Stimulated activated CD8-positive, alpha-beta memory T cell treated with anti-CD3 and anti-CD28 coated beads, Interleukin-2, amount 100 ng/mL, for 48 hours (primary cell): Measurements from ENCODE around the gene PRR7.

ENCODE experiments used
- DNase-seq, 2 donors: peaks; one replicate each; pipeline ENCODE4 v3.0.0-alpha.2; 2020; ENCODE audit warnings: low read depth in 2 of 2

Gene PRR7

DNA sequence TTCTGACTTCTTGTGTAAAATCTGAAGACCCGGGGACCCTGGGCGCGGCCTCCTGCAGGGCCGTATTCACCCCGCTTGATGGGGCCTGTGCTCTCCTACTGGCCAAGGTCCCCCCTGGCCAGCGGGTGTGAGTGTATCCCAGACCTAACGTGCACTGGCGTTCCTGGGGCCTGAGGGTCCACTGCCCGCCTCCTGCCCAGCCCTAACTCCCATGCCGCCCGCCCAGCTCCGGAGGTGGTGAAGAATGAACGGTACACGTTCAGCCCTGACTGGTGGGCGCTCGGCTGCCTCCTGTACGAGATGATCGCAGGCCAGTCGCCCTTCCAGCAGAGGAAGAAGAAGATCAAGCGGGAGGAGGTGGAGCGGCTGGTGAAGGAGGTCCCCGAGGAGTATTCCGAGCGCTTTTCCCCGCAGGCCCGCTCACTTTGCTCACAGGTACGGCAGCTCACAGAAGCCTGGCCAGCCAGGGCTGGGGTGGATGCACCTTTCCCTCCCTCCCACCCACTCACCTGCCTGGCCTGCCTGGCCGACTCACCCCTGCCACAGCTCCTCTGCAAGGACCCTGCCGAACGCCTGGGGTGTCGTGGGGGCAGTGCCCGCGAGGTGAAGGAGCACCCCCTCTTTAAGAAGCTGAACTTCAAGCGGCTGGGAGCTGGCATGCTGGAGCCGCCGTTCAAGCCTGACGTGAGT, 10.6 kb upstream of the PRR7 start:
- no peak for DNase-seq

DNA sequence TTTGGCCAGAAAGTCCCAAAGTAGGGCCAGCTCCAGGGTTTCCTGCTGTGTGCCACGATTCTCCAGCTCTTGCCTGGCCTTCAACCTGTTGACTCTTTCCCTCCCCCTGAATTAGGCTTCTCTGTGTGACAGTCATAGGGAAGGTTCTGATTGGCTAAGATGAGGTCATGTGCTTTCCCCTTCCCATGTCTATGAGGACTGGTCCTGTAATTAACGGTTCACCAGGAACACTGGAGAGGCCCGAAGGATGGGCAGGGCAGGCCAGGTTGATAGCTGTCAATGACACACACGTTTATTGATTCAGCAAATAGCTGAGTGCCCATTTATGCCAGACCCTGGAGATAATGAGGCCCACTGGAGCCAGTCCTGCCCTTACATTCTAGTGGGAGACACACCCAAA, 9.0 kb upstream of the PRR7 start:
- no peak for DNase-seq

DNA sequence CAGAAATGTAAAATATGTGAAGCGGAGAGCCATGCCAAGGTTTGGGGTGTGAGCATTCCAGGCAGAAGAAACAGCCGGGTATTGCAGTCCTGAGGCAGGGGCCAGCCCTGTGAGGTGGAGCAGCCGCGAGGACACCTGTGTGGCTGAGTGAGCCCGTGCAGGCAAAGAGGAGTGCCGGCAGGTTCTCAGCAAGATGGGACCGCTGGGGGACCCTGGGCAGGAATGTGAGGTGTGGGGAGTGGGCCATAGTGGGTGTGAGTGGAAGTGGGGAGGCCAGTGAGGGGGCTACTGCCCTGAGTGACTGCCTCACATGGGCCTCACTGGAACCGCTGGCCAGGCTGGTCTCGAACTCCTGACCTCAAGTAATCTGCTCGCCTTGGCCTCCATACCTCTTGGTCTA, 8.1 kb upstream of the PRR7 start:
- DNase-seq, result no peak

DNA sequence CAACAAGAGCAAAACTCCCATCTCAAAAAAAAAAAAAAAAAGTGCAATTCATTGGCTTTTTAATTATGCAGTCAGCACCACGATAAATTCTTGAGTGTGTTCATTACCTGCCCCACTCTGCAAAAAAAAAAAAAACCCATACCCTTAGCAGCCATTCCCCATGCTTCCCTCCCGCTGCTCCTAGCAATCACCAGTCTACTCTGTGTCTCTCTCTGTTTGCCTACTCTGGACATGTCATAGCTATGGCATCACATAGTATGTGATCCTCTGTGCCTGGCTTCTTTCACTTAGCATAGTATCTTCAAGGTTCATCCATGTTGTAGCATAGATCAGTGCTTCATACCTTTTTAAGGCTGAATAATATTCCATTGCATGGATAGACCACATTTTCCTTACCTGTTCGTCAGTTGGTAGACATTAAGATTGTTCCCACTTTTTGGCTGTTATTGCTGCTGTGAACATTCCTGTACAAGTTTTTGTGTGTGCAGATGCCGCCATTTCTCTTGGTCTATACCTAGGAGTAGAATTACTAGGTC, 7.0 kb upstream of the PRR7 start:
- no peak for DNase-seq

DNA sequence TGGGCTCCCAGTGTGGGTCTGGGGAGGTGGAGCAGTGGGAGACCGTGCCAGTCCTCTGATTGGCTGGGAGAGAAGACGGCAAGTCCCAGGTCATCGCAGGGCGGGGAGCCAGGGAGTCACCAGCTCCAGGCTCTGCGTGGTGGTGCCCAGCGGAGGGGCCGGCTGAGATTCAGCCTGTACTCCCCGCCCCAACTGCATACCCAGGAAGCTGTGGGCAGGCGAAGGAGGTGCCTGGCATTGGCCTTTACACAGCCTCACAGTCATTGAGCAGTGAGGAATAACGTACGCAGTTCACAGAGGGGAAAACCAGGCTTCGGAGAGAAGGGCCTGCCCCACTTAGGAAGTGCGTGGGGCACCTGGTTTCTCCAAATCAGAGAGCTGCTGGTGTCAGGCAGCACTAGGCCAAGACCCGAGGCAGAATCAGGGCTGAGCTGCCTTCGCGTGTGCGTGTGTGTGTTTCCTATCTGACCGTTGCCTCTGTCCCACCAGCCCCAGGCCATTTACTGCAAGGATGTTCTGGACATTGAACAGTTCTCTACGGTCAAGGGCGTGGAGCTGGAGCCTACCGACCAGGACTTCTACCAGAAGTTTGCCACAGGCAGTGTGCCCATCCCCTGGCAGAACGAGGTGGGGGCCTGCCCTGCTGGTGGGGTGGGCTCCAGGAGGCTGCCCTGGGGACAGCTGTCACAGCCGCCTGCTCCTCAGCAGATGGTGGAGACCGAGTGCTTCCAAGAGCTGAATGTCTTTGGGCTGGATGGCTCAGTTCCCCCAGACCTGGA, 6.2 kb upstream of the PRR7 start:
- no peak for DNase-seq

DNA sequence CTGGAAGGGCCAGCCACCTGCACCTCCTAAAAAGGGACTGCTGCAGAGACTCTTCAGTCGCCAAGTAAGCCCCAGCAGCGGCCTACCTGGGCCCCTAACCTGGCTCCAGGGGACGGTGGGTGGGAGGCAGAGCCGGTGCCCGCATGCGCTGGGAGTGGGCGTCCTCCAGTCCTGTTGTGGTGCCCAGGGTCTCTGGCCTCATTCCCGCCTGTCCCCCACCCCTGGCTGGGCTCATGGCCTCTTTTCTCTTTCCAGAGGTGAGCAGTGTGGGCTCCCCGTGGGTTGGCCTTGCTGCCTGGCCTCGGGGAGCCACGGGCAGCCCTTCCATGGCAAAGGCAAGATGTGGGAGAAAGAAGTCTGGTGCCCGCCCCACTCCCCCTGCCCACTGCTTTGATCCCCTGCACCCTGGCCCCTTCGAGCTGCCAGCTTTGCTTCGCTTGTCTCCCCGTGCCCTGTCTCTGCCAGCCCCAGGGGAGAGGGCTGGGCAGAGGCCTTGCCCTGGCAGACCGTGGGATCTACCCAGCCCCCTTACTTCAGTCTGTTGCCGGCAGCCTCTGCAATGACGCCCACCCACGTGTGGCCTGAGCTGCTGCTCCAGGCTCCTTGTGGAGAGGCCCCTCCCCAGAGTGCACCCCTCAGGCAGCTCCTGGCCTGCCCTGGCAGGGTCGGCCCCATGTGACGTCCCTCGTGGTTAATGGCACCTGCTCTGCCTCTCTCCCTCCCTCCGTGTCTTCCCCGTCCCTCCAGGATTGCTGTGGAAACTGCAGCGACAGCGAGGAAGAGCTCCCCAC, 5.4 kb upstream of the PRR7 start:
- DNase-seq, result no peak

DNA sequence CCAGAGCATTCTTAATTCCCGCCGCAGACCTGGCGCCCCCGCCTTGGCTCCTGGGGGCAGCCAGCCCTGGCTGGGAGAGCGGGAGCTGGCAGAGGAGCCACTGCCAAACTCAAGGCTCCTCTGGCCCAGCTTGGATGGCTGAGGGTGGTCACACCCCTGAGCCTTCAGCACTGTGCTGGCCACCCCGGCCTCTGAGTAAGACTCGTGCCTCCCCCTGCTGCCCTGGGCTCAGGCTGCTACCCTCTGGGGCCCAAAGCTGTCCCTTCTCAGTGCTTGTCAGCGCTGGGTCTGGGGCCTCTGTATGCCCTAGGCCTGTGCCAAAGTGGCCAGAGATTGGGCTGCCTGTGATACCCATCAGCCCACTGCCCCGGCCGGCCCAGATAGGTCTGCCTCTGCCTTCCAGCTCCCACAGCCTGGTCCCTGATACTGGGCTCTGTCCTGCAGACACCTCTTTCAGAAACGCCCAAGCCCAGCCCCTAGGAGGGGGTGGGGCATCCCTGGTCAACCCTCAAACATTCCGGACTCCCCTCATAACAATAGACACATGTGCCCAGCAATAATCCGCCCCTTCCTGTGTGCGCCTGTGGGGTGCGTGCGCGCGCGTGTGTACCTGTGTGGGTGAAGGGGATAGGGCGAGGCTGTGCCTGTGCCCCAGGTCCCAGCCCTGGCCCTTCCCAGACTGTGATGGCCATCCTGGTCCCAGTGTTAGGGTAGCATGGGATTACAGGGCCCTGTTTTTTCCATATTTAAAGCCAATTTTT, 4.4 kb upstream of the PRR7 start:
- no peak for DNase-seq

DNA sequence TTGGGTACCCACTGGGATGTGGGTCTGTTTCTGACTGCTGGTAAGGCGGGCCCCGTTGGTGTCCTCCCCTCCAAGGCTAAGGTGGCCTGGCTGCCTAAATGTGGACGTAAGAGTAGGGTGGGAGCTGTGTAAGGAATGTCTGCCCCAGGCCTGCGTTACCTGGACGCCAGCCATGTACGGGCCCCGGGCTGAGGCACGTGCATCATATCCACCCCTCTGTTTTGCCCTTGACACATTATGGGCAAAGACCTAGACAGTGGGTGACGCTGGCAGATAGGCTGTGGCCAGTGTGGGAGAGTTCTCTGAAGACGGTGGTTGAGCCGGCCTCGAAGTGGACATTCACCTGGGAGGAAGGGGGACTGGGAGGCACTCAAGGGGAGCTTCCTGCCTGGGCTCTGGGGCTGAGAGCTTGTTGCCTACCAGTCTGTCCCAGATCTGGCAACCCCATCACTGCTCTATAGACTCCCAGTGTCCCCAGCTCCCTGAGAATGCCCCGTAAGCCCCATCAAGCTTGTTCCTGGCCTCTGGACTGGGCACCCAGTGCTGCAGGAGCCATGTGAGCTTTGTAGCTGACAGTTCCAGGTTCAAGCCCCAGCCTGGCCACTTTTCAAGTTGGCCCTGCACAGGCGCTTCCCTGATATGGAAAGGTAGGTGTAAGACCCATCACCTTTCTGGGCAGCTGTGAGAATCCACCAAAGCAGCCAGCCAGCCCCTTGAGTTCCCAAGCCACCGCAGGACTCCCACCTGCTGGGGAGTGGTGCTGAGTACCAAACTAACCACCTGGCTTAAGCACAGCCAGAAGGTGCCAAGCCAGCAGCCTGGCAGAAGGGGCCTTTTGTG, 3.2 kb upstream of the PRR7 start:
- DNase-seq, result no peak

DNA sequence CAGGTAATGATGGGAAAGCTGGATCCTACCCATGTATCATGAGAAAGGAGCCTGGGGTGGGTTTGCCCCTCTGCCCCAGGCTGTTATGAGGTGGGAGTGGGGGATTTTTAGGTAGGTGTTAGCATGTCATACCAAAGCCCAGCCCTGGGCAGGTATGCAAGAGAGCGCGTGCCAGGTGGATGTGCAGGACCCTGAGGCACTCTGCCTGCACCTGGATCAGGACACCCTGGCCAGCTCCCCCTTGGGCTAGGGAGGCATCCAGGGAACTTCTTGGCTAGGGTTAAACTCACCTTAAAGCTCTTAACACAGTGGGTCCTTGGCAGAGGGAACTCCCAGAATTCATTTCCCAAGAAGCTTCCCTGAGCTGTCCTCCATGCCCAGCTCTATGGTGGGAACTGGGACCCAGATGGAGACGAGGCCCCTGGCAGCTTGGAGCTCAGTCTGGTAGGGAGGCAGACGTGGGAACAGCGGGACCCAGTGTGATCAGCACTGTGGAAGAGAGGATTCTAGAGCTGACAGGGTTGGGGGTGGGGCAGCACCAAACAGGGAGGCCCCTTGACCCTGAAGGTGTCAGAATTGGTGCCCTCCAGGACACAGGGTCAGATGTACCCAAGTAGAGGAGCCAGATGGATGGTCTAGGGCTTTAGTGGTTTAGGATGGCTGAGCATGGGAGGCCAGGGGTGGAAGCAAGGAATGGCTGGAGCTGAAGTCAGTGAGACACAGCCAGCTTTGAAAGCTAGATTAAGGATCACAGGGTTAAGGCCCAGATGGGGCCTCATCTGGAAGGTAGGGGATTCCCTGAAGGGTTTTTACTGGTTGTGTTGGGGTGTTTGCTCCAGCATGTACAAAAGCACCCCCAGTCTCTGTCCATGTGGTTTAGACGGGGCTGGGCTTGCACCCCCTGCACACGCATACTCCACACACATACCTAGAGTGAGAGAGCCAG, 2.2 kb upstream of the PRR7 start:
- DNase-seq, result no peak

DNA sequence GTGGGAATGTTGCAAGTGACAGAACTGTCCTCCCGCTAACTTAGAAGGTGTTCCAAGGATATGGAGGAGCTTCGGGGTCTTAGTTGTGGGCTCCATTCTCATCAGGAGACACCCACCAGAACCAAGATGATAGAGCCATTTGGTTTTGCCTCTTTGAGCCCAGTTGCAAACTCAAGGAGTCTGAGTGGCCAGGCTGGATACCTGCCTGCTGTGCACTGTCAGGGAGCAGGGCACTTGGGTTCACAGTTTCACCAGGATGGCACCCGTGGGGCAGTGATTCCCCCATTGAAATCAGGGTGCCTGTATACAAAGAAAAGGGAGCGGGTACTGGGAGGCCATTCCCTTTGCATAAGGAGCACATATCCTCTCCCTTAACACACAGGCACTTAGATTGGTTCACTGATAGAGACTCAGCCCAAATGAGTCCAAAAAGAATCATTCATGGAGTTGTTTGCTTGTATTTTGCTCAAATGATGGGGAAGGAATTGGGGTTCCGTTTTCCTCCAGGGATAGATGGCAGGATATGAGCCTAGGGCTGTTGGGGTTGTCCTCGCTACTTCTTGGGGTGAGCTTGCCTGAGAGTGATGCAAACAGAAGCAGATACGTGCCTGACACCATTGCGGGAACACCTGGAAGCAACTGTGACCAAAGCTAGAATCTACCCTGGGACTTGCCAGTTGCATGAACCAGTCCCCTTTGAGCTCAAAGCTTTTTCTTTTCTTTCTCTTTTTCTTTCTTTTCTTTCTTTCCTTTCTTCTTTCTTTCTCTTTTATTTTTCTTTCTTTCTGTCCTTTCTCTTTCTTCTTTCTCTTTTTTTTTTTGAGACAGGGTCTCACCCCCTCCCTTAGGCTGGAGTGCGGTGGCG, 1.3 kb upstream of the PRR7 start:
- no peak for DNase-seq

DNA sequence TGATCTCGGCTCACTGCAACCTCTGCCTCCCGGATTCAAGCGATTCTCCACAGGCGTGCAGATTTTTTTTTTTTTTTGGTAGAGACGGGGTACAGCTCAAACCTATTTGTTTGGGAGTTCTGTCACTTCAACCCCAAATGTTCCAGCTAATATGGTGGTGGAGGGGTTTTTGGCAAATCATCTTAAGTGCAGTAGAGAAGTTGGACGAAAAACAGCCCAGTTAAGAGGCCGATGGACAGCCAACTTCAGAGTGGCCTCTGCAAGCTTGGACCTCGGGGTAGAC, 756 bp upstream of the PRR7 start:
- DNase-seq, result no peak

DNA sequence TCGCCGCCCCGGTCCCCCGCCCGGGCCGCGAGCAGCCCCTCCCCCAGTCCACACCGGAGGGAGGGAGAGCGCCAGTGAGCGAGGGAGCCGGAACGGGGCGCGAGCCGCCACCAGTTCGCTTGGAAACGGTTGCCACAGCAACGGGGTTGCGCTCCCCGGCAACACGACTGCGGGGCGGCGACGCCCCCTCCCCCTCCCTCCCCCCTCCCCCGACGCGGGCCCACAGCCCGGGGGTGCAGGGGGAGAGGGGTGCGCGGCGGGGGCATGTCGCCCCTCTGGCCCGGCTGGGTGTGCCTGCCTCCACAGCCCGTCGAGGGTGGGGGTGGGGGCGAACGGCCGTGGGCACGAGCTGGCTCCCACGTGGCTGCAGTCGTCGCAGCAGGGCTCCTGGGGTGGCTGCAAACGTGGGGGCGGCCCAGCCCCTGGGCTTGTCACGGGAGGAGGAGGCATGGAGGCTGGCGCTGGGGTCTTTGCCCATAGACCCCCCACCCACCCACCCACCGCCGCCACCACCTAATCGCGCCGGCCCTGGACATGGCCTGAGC, 524 bp downstream of the PRR7 start:
- DNase-seq, result peak in 1 of 2 donors; percentile 51

DNA sequence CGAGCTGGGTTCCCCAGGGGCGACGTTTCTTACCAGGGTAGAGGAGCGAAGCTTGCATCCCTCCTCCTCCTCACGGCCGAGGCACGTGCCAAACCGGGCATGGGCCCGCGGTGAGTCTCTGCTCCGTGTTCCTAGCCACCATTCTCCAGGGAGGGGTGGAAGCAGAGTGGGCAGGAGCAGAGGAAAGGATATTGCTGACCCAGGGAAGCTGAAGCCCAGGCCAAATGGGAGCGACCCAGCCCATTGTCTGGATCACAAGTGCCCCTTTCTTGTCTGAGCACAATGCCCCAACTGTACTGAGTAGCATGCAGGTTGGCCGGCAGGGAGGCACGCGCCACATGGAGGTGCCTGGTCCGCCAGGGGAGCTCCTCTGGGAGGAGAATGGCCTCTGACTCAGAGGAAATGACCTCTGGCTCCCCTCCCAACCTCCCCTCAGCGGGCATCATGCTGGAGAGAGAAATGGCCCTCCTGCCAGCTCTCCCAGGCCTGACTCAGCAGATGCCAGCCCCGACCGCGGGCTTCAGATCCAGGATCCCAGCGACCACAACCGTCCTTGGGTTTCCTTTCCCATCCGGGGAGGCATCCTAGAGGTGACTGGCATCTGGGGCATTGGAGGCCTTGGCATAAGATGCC, 1.1 kb downstream of the PRR7 start:
- DNase-seq, result no peak

DNA sequence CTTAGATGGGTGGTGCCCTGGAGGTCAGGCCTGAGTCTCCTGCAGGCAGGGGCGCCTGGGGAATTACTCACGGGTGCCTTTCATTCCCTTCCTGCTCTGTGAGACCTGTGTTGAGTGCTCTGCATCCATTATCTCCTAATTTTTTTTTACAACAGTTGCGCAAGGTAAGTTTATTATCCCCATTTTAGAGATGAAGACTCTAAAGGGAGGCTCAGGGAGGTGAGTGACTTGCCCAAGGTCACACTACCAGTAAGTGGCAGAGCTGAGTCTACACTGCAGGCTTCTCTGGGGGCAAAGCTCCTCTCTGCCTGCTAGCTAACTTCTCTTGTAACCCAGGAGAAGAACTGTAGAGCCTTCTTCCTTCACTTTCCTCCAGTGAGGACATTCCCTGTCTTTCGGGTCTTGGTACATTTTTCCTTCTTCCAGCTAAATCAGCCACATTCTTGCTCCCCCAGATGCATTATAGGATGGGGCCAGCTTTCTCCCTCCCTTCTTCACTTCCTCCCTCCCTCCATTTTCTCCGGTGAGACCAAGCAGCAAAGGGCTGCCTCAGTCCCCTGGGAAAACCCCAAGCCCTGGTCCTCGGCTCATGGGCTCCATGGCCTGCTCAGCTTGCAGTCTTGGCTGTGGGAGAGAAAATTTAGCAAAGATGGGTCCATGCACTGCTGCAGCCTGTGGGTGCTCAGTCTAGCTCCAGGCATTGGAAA, 1.8 kb downstream of the PRR7 start:
- DNase-seq, result no peak

DNA sequence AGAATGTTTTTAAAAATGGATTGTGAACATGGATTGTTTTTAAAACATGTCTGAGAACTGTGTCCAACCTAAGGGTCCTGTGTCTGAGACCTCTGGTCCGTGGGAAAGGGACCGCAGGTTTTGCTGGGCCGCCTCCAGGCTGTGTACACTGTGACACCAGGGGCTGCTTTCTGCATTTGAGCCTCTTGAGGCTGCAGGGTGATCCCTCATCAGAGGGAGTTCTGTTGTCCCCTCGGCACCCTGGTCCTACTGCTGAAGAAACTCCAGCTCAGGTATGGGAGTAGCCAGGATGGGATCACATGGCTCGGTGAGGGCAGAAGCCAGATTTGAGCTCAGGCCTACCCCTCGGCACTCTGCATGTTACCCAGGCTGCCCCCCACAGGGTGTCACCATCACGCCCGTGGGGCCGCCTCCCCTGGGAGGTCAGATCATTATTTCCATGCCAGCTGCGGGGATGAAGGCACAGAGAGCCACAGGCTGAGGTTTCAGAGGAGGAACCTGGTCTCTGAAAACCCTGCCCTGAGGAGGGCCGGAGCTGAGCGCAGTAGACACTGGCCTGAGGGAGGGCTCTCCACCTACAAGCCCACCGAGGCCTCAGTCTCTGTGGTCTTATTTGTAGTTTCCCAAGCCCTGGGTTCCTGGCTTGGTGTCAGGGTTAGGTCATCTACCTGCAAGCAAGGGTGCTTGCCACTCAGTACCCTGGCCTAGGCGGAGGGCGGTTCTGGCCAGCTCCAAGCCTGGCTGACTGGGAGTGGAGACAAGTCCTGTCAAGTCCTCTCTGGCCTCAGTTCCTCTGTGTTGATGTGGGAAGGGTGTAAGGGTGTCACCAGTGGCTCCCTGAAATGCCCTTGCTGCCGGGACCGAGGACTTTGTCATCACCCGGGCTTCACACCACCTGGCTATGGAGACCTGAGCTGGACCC, 2.8 kb downstream of the PRR7 start:
- DNase-seq, result no peak

DNA sequence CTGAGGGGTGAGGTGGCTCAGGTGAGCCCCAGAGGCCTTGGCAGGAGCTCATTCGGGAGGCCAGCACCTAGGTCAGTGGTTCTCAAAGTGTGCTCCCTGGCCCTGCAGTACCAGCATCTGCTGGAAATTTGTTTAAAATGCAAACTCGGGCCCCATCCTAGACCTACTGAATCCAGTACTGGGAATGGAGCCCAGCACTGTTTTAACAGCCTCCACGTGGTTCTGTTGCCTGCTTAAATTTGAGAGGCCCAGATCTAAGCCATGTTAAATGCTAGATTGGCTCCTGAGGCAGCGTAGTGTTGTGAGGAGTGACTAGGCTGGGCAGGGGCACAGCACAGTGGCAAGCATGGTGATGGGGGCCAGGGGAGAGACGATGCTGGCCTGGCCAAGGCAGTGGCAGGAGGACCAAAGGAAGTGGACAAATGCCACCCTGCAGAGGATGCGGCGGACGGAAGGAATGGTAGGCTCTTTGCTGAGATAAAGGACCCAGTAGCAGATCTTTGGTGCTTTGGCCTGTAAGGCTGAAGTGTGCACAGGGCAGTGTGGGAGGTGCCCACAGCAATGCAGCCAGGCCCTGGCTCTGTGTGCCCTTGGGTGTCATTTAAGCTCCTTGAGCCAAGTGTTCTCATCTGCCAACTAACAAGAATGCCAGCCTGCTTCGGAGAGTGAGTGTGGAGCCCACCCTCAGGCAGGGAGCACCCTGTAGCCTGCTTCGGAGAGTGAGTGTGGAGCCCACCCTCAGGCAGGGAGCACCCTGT, 4.2 kb downstream of the PRR7 start:
- DNase-seq, result no peak
